HepG2 (cell line): Measurements from ENCODE around the gene CLDN20. TPM values are rescaled to one million over a fixed set of nuclear protein-coding genes. Genes with fewer than 3 reads are reported as not detected.
A peak's percentile ranks its signal among the peaks of the same experiment; 100 is the strongest.

ENCODE experiments used
- FOSL2 ChIP-seq: sonication (generic); formaldehyde crosslinking; IDR thresholded peaks from 2 replicates; pipeline ENCODE4 v1.4.0; 2020; ENCODE audit warnings: missing genetic modification reagents
- FOXJ3 ChIP-seq: sonication (generic); formaldehyde crosslinking; IDR thresholded peaks from 2 replicates; pipeline ENCODE4 v1.4.0; 2020; ENCODE audit warnings: missing genetic modification reagents, mild to moderate bottlenecking, borderline replicate concordance
- HNRNPLL ChIP-seq: fragments of 200-400 bp; formaldehyde crosslinking; IDR thresholded peaks from 2 replicates; pipeline ENCODE4 v1.6.1; 2017; ENCODE audit warnings: mild to moderate bottlenecking, low read depth, low read length; ENCODE audit not compliant: poor library complexity, severe bottlenecking
- KLF15 ChIP-seq: sonication (generic); formaldehyde crosslinking; IDR thresholded peaks from 2 replicates; pipeline ENCODE4 v1.8.1; 2023; ENCODE audit warnings: borderline replicate concordance, mild to moderate bottlenecking, inconsistent platforms, missing genetic modification reagents, mixed read lengths
- LBX2 ChIP-seq: sonication (generic); formaldehyde crosslinking; IDR thresholded peaks from 2 replicates; pipeline ENCODE4 v1.5.0; 2020; ENCODE audit warnings: missing genetic modification reagents, mild to moderate bottlenecking, borderline replicate concordance
- NR2F6 ChIP-seq, 2 experiments: IDR thresholded peaks; 2 replicates each; pipeline ENCODE4 v1.6.1; 2016; ENCODE audit warnings: antibody characterized with exemption in 1 of 2, mild to moderate bottlenecking in 1 of 2
- RCOR2 ChIP-seq: IDR thresholded peaks from 2 replicates; pipeline ENCODE4 v1.6.1; 2016; ENCODE audit warnings: missing biosample characterization, missing genetic modification reagents
- SP2 ChIP-seq: sonication (generic); formaldehyde crosslinking; IDR thresholded peaks from 2 replicates; pipeline ENCODE4 v1.5.1; 2020; ENCODE audit warnings: mild to moderate bottlenecking, missing genetic modification reagents
- ZBTB3 ChIP-seq: sonication (generic); formaldehyde crosslinking; IDR thresholded peaks from 2 replicates; pipeline ENCODE4 v1.4.0; 2020; ENCODE audit warnings: low read depth, mild to moderate bottlenecking, moderate library complexity, missing genetic modification reagents, borderline replicate concordance
- ZFP37 ChIP-seq: sonication (generic); formaldehyde crosslinking; IDR thresholded peaks from 2 replicates; pipeline ENCODE4 v1.4.0; 2020; ENCODE audit warnings: missing genetic modification reagents, borderline replicate concordance
- ZNF430 ChIP-seq: sonication (generic); formaldehyde crosslinking; IDR thresholded peaks from 2 replicates; pipeline ENCODE4 v1.9.0; 2021; ENCODE audit warnings: mild to moderate bottlenecking, missing genetic modification reagents
- ZNF546 ChIP-seq: sonication (generic); formaldehyde crosslinking; conservative IDR thresholded peaks from 2 replicates; pipeline ENCODE4 v1.8.1; 2023; ENCODE audit warnings: mild to moderate bottlenecking, missing genetic modification reagents
- ZNF598 ChIP-seq: sonication (generic); formaldehyde crosslinking; IDR thresholded peaks from 2 replicates; pipeline ENCODE4 v1.5.1; 2020; ENCODE audit warnings: mild to moderate bottlenecking, missing genetic modification reagents, borderline replicate concordance
- polyA plus RNA-seq, 8 experiments: library from polyadenylated mRNA; depleted of rRNA in 3 of 8; stranded (reverse) in 7 of 8; unstranded in 1 of 8; fragments of >200 nt; fragmentation: Illumina TruSeq in 4 of 8; extraction: Trizol in 4 of 8; gene quantifications; 2 replicates each; pipeline versions ENCODE4 v1.2.1 to v1.2.3, GENCODE V29; 2011 to 2016; ENCODE audit warnings: low read depth in 4 of 8, missing spikeins in 1 of 8, mixed read lengths in 1 of 8; ENCODE audit not compliant: insufficient read depth in 1 of 8
- total RNA-seq, 5 experiments: library from RNA; depleted of rRNA; stranded (reverse); fragments of >200 nt; fragmentation: Illumina TruSeq; extraction: Trizol; gene quantifications; 2 replicates each; pipeline ENCODE4 v1.2.3, GENCODE V29; 2016; ENCODE audit warnings: low read depth in 1 of 5
- TF ChIP-seq, protein P1 (sequence below), 2 experiments: fragments of 450-650 bp in 1 of 2; sonication (generic) in 1 of 2; formaldehyde crosslinking in 1 of 2; IDR thresholded peaks; 2 replicates each; pipeline versions ENCODE4 v1.6.1 to v1.8.0; 2016 to 2022; ENCODE audit warnings: antibody characterized with exemption in 1 of 2, mild to moderate bottlenecking in 1 of 2, missing genetic modification reagents in 1 of 2
- TF ChIP-seq, protein P2 (sequence below): sonication (generic); formaldehyde crosslinking; IDR thresholded peaks from 2 replicates; pipeline ENCODE4 v1.4.0; 2020; ENCODE audit warnings: mild to moderate bottlenecking, missing genetic modification reagents
- TF ChIP-seq, protein P3 (sequence below): sonication (generic); formaldehyde crosslinking; IDR thresholded peaks from 2 replicates; pipeline ENCODE4 v1.8.0; 2022; ENCODE audit warnings: mild to moderate bottlenecking, missing genetic modification reagents, moderate library complexity

The CLDN20 gene
- total and polyA plus RNA-seq, 2 of the 13 experiments (the other 11 are each of a cell fraction or from before 2014, with no cell fraction given) = not detected

- TF ChIP-seq SP2 (peak; percentile 92), RCOR2 (CRISPR knock-in tag) (no peak), LBX2 (CRISPR knock-in tag) (peak; percentile 73), FOXJ3 (CRISPR knock-in tag) (peak; percentile 75; the same call in 1 of the 2 replicates), ZNF598 (CRISPR knock-in tag) (peak; percentile 92; the same call in 1 of the 2 replicates), ZFP37 (CRISPR knock-in tag) (peak; percentile 80), KLF15 (CRISPR knock-in tag) (no peak), ZNF546 (CRISPR knock-in tag) (0 out of 2 replicates have a peak, but pooled peaks have one; percentile 36), ZNF430 (peak; percentile 43; the same call in 1 of the 2 replicates), ZBTB3 (CRISPR knock-in tag) (peak; percentile 68; the same call in 1 of the 2 replicates), NR2F6 (IDR thresholded peaks at IDR 0.05) (no peak), NR2F6 (CRISPR knock-in tag; IDR thresholded peaks at IDR 0.05) (no peak), HNRNPLL (peak; percentile 88), FOSL2 (no peak; the same call in 1 of the 2 replicates)
- TF ChIP-seq, protein P1, sequence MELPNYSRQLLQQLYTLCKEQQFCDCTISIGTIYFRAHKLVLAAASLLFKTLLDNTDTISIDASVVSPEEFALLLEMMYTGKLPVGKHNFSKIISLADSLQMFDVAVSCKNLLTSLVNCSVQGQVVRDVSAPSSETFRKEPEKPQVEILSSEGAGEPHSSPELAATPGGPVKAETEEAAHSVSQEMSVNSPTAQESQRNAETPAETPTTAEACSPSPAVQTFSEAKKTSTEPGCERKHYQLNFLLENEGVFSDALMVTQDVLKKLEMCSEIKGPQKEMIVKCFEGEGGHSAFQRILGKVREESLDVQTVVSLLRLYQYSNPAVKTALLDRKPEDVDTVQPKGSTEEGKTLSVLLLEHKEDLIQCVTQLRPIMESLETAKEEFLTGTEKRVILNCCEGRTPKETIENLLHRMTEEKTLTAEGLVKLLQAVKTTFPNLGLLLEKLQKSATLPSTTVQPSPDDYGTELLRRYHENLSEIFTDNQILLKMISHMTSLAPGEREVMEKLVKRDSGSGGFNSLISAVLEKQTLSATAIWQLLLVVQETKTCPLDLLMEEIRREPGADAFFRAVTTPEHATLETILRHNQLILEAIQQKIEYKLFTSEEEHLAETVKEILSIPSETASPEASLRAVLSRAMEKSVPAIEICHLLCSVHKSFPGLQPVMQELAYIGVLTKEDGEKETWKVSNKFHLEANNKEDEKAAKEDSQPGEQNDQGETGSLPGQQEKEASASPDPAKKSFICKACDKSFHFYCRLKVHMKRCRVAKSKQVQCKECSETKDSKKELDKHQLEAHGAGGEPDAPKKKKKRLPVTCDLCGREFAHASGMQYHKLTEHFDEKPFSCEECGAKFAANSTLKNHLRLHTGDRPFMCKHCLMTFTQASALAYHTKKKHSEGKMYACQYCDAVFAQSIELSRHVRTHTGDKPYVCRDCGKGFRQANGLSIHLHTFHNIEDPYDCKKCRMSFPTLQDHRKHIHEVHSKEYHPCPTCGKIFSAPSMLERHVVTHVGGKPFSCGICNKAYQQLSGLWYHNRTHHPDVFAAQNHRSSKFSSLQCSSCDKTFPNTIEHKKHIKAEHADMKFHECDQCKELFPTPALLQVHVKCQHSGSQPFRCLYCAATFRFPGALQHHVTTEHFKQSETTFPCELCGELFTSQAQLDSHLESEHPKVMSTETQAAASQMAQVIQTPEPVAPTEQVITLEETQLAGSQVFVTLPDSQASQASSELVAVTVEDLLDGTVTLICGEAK (IDR thresholded peaks at IDR 0.05) = peak; percentile 50
- TF ChIP-seq, protein P1 (CRISPR knock-in tag; IDR thresholded peaks at IDR 0.05) = no peak; the same call in 1 of the 2 replicates
- TF ChIP-seq, protein P2, sequence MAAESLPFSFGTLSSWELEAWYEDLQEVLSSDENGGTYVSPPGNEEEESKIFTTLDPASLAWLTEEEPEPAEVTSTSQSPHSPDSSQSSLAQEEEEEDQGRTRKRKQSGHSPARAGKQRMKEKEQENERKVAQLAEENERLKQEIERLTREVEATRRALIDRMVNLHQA = no peak
- TF ChIP-seq, protein P3, sequence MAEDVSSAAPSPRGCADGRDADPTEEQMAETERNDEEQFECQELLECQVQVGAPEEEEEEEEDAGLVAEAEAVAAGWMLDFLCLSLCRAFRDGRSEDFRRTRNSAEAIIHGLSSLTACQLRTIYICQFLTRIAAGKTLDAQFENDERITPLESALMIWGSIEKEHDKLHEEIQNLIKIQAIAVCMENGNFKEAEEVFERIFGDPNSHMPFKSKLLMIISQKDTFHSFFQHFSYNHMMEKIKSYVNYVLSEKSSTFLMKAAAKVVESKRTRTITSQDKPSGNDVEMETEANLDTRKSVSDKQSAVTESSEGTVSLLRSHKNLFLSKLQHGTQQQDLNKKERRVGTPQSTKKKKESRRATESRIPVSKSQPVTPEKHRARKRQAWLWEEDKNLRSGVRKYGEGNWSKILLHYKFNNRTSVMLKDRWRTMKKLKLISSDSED (CRISPR knock-in tag) = no peak
Observed at GRCh38 chr6:155314092-155314772, 50.4 kb downstream of the CLDN20 start, which contains the start of gene TFB1M (continued).
